GM12878 (cell line): ENCODE measurements around the gene MSI2. TPM values are rescaled to one million over a fixed set of nuclear protein-coding genes. Genes with fewer than 3 reads are reported as not detected.

ENCODE experiments used
- ATAC-seq: fragments of 200-7000 bp; cut with Tn5 transposase; 3 replicates; pipeline ENCODE4 v1.9.1; 2020; ENCODE audit warnings: mild to moderate bottlenecking, moderate library complexity
- BruUV-seq: library from RNA; stranded (reverse); fragments of 400-500 nt; replicated peaks from 2 replicates; lab custom pipeline; 2021; lab: Mats Ljungman, UMichigan
- CTCF ChIA-PET: fragments of 300-600 bp; sonication (Branson Sonifier 250); formaldehyde crosslinking; extraction: SDS; loops from one replicate; lab custom pipeline; 2021; ENCODE audit warnings: inconsistent platforms; lab: Yijun Ruan, JAX
- POLR2A ChIA-PET: fragments of 350-600 bp; formaldehyde crosslinking; extraction: SDS; loops from one replicate; lab custom pipeline; 2021; ENCODE audit warnings: inconsistent platforms; lab: Charles Lee
- RAD21 ChIA-PET: fragments of 300-600 bp; sonication (Branson Sonifier 250); formaldehyde crosslinking; loops from one replicate; lab custom pipeline; 2023; ENCODE audit warnings: antibody characterized with exemption; ENCODE audit not compliant: unreplicated experiment; lab: Charles Lee
- SMC1A ChIA-PET: fragments of 300-600 bp; sonication (Branson Sonifier 250); formaldehyde crosslinking; loops from one replicate; lab custom pipeline; 2023; ENCODE audit not compliant: unreplicated experiment, uncharacterized antibody; lab: Charles Lee
- DNase-seq: peaks from one replicate; pipeline ENCODE4 v3.0.0-alpha.2; 2011; ENCODE audit warnings: low read depth, low spot score
- FAIRE-seq: peaks from 3 replicates; lab custom pipeline; 2011; peaks lifted over from hg19 to GRCh38; lab: Jason Lieb, UNC
- H2AFZ ChIP-seq: 2 replicates; pipeline ENCODE4 v1.6.0; 2011; ENCODE audit warnings: low read depth, low read length, control low read depth; ENCODE audit not compliant: control insufficient read depth
- H3K27ac ChIP-seq: 2 replicates; pipeline ENCODE4 v1.5.1; 2011; ENCODE audit warnings: control low read depth; ENCODE audit not compliant: control insufficient read depth, insufficient read depth
- H3K27me3 ChIP-seq, 2 experiments: replicated peaks in 1 of 2; 2 replicates each; pipeline versions ENCODE4 v1.6.0 to v1.6.1; 2011; ENCODE audit warnings: low read length in 1 of 2; ENCODE audit not compliant: control insufficient read depth in 2 of 2, insufficient read depth in 2 of 2
- H3K36me3 ChIP-seq, 2 experiments: 2 replicates each; pipeline ENCODE4 v1.5.1; 2011; ENCODE audit warnings: low read length in 1 of 2; ENCODE audit not compliant: control insufficient read depth in 2 of 2, insufficient read depth in 2 of 2
- H3K4me1 ChIP-seq: 2 replicates; pipeline ENCODE4 v1.6.1; 2011; ENCODE audit warnings: mild to moderate bottlenecking, low read length, moderate library complexity, mixed read lengths; ENCODE audit not compliant: control insufficient read depth, insufficient read depth
- H3K4me2 ChIP-seq: 2 replicates; pipeline ENCODE4 v1.6.0; 2011; ENCODE audit warnings: control low read depth; ENCODE audit not compliant: control insufficient read depth, insufficient read depth
- H3K4me3 ChIP-seq: fragments of 200-600 bp; sonication (generic); 2 replicates; pipeline ENCODE4 v1.5.1; 2016
- H3K79me2 ChIP-seq: 2 replicates; pipeline ENCODE4 v1.6.0; 2011; ENCODE audit warnings: low read length; ENCODE audit not compliant: control insufficient read depth, insufficient read depth
- H3K9ac ChIP-seq: 2 replicates; pipeline ENCODE4 v1.8.0; 2011; ENCODE audit warnings: low read length, control low read depth, mixed read lengths; ENCODE audit not compliant: control insufficient read depth, insufficient read depth
- H3K9me3 ChIP-seq: replicated peaks from 3 replicates; pipeline ENCODE4 v1.5.1; 2011; ENCODE audit warnings: mild to moderate bottlenecking, low read length; ENCODE audit not compliant: control insufficient read depth, insufficient read depth
- H4K20me1 ChIP-seq: 2 replicates; pipeline ENCODE4 v1.6.0; 2011; ENCODE audit not compliant: control insufficient read depth, insufficient read depth
- CEBPB ChIP-seq, 2 experiments: fragments of 150-350 bp in 1 of 2; IDR thresholded peaks; 2 replicates each; pipeline ENCODE4 v1.6.1; 2012 to 2014; ENCODE audit warnings: low read depth in 2 of 2, low read length in 2 of 2, borderline replicate concordance in 1 of 2, inconsistent platforms in 1 of 2
- REST ChIP-seq: IDR thresholded peaks from 2 replicates; pipeline ENCODE4 v1.6.1; 2012; ENCODE audit warnings: mild to moderate bottlenecking, low read depth, low read length
- RUNX3 ChIP-seq: IDR thresholded peaks from 2 replicates; pipeline ENCODE4 v1.6.1; 2012; ENCODE audit warnings: low read length, inconsistent platforms
- ZNF217 ChIP-seq: fragments of 450-650 bp; IDR thresholded peaks from 2 replicates; pipeline ENCODE4 v1.6.1; 2017; ENCODE audit warnings: antibody characterized with exemption, mild to moderate bottlenecking
- WGBS: methylation state at CpG from one replicate; pipeline ENCODE4 v1.1.6; 2016; ENCODE audit warnings: low lambda C conversion rate; ENCODE audit not compliant: insufficient replicate concordance, insufficient coverage; ENCODE audit errors: missing lambda C conversion rate; 5-methylcytosine and 5-hydroxymethylcytosine counted together
- in situ Hi-C: fragments of 300-500 bp; cut with MboI; formaldehyde crosslinking; loops from 9 replicates; pipeline ENCODE4 v1.14.3; 2018; ENCODE audit warnings: mixed read lengths
- intact Hi-C: fragments of 100-400 bp; cut with micrococcal nuclease; formaldehyde crosslinking; loops from one replicate; pipeline ENCODE4 v1.14.2; 2022; ENCODE audit not compliant: unreplicated experiment
- polyA plus RNA-seq, 11 experiments: library from polyadenylated mRNA; depleted of rRNA in 4 of 11; unstranded in 6 of 11; stranded (reverse) in 5 of 11; fragments of >200 nt; fragmentation: Nextera tagmentation in 4 of 11; fragmentation: Illumina TruSeq in 1 of 11; extraction: Ambion mirVana in 4 of 11; extraction: Trizol in 1 of 11; gene quantifications; 1 replicate in 1 of 11; 2 replicates in 10 of 11; pipeline versions ENCODE4 v1.2.1 to v1.2.3, GENCODE V29; 2011 to 2016; ENCODE audit warnings: inconsistent platforms in 2 of 11, missing spikeins in 2 of 11, low read depth in 1 of 11
- total RNA-seq, 4 experiments: library from RNA; depleted of rRNA in 3 of 4; stranded (reverse); fragments of >200 nt in 3 of 4; fragmentation: Illumina TruSeq in 1 of 4; extraction: Trizol in 1 of 4; gene quantifications; 2 replicates each; pipeline versions ENCODE4 v1.2.1 to v1.2.3, GENCODE V29; 2013 to 2021
- TF ChIP-seq, protein P1 (sequence below): fragments of 450-650 bp; IDR thresholded peaks from 2 replicates; pipeline ENCODE4 v1.6.1; 2017; ENCODE audit warnings: mild to moderate bottlenecking, moderate library complexity

The MSI2 gene
- total and polyA plus RNA-seq, 10 of the 15 experiments (the other 5 are each of a cell fraction or from before 2014, with no cell fraction given), result 6.1 to 76.1 (median 42.0) TPM

GRCh38 chr17:57225127-57225526, 31.2 kb upstream of the MSI2 start (continued):
- TF ChIP-seq, protein P1, sequence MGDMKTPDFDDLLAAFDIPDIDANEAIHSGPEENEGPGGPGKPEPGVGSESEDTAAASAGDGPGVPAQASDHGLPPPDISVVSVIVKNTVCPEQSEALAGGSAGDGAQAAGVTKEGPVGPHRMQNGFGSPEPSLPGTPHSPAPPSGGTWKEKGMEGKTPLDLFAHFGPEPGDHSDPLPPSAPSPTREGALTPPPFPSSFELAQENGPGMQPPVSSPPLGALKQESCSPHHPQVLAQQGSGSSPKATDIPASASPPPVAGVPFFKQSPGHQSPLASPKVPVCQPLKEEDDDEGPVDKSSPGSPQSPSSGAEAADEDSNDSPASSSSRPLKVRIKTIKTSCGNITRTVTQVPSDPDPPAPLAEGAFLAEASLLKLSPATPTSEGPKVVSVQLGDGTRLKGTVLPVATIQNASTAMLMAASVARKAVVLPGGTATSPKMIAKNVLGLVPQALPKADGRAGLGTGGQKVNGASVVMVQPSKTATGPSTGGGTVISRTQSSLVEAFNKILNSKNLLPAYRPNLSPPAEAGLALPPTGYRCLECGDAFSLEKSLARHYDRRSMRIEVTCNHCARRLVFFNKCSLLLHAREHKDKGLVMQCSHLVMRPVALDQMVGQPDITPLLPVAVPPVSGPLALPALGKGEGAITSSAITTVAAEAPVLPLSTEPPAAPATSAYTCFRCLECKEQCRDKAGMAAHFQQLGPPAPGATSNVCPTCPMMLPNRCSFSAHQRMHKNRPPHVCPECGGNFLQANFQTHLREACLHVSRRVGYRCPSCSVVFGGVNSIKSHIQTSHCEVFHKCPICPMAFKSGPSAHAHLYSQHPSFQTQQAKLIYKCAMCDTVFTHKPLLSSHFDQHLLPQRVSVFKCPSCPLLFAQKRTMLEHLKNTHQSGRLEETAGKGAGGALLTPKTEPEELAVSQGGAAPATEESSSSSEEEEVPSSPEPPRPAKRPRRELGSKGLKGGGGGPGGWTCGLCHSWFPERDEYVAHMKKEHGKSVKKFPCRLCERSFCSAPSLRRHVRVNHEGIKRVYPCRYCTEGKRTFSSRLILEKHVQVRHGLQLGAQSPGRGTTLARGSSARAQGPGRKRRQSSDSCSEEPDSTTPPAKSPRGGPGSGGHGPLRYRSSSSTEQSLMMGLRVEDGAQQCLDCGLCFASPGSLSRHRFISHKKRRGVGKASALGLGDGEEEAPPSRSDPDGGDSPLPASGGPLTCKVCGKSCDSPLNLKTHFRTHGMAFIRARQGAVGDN, result no peak
- TF ChIP-seq REST, result no peak
- no peak for TF ChIP-seq CEBPB (IDR thresholded peaks at IDR 0.05; ENCODE audit: borderline replicate concordance in 1 of 2, low read depth in 2 of 2, low read length in 2 of 2)

DNA sequence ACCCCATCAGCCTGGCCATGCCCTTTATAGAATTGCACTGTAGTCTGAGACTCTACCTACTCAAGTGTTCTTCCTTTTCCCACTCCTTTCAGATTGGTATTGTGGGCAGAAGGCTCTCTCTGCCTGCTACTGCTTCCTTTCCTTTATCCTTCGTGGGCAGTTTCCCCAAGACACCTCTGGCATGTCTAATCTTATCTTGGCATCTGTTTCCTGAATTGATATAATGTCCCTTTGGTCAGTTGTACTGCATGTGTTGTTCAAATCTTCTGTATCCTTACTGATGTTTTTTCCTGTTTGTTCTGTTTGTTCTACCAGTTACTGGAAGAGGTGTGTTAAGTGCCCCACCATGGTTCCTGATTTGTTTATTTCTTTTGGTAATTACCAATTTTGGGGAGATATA, 29.5 kb upstream of the MSI2 start:
- POLR2A ChIA-PET, result no interaction called here
- no peak for FAIRE-seq
- CTCF ChIA-PET, result interaction anchor here (0.8 to 3.0 kb wide), 2 partner anchors 17 to 445 kb away, joined by 4 to 14 read pairs; no protein-coding TSS in a partner anchor
- Histone ChIP-seq H3K27ac (no peak overlapping the region), H3K27me3 (no peaks in the 10 kb centered on the region), H3K4me2 (no peak overlapping the region), H3K4me3 (no peak overlapping the region), H3K4me1 (no peaks in the 10 kb centered on the region), H3K9me3 (no peaks in the 10 kb centered on the region; the same call in 2 of the 3 replicates), H3K36me3 (no peaks in the 10 kb centered on the region), H3K9ac (no peak overlapping the region), H4K20me1 (no peaks in the 10 kb centered on the region), H3K79me2 (no peaks in the 10 kb centered on the region), H2AFZ (no peak overlapping the region)
- DNase-seq, result no peak
- in situ Hi-C loops (no loop called here), intact Hi-C loops (no loop called here)
- TF ChIP-seq ZNF217, result no peak
- TF ChIP-seq RUNX3, result no peak
- ATAC-seq, result no peak
- SMC1A ChIA-PET, result interaction anchor here (2.4 kb wide), 1 partner anchor 16 kb away, joined by 5 read pairs; no protein-coding TSS in a partner anchor
- RAD21 ChIA-PET, result no interaction called here
- 15% methylated on average over 1 of the region's 1 CpG for WGBS
- no TSS peak for BruUV-seq
